Measurements from ENCODE around the gene TACC3. TPM values are rescaled to one million over a fixed set of nuclear protein-coding genes. Genes with fewer than 3 reads are reported as not detected.
A peak's percentile ranks its signal among the peaks of the same experiment; 100 is the strongest.

TACC3 gene
- polyA plus RNA-seq, 1 of the 3 experiments (the other 2 are of a cell fraction), result 49.5 TPM

- TF ChIP-seq, protein P1, sequence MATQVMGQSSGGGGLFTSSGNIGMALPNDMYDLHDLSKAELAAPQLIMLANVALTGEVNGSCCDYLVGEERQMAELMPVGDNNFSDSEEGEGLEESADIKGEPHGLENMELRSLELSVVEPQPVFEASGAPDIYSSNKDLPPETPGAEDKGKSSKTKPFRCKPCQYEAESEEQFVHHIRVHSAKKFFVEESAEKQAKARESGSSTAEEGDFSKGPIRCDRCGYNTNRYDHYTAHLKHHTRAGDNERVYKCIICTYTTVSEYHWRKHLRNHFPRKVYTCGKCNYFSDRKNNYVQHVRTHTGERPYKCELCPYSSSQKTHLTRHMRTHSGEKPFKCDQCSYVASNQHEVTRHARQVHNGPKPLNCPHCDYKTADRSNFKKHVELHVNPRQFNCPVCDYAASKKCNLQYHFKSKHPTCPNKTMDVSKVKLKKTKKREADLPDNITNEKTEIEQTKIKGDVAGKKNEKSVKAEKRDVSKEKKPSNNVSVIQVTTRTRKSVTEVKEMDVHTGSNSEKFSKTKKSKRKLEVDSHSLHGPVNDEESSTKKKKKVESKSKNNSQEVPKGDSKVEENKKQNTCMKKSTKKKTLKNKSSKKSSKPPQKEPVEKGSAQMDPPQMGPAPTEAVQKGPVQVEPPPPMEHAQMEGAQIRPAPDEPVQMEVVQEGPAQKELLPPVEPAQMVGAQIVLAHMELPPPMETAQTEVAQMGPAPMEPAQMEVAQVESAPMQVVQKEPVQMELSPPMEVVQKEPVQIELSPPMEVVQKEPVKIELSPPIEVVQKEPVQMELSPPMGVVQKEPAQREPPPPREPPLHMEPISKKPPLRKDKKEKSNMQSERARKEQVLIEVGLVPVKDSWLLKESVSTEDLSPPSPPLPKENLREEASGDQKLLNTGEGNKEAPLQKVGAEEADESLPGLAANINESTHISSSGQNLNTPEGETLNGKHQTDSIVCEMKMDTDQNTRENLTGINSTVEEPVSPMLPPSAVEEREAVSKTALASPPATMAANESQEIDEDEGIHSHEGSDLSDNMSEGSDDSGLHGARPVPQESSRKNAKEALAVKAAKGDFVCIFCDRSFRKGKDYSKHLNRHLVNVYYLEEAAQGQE (IDR thresholded peaks at IDR 0.05; ENCODE audit: low read depth, low read length), result no peak
- no peak for TF ChIP-seq JUND (IDR thresholded peaks at IDR 0.05)
Measured at GRCh38 chr4:1792832-1793495, 71.6 kb downstream of the TACC3 start, which contains the start of gene FGFR3 (continued).

- Histone ChIP-seq H3F3A (replicated peaks; ENCODE audit: insufficient read depth) (no peaks in the 10 kb centered on the region), H3K36me3 (replicated peaks in 1 of 2; ENCODE audit: control insufficient read depth in 1 of 2, insufficient read depth in 2 of 2, low read length in 1 of 2) (no peaks in the 10 kb centered on the region), H3K4me2 (no peak overlapping the region), H3K27ac (ENCODE audit: low read depth in 2 of 2, low read length in 1 of 2) (no peak overlapping the region), H2AFZ (ENCODE audit: low read depth) (no peak overlapping the region), H3K27me3 (ENCODE audit: insufficient read depth) (peaks cover 12% of the 10 kb centered on the region), H3K9me2 (no peaks in the 10 kb centered on the region), H3K9ac (no peak overlapping the region), H4K20me1 (ENCODE audit: insufficient read depth) (0 out of 2 replicates have a peak, but pooled peaks cover 6% of the 10 kb centered on the region), H3K4me3 (ENCODE audit: low read depth in 2 of 2, low read length in 1 of 2) (peak overlapping the region; percentile 39 to 45; a peak in 3 of 4 replicates), H3K79me2 (ENCODE audit: insufficient read depth) (no peaks in the 10 kb centered on the region), H3K4me1 (ENCODE audit: control insufficient read depth in 1 of 2, insufficient read depth in 2 of 2, low read depth in 1 of 2, low read length in 1 of 2) (peaks cover 0 to 3% of the 10 kb centered on the region in 2 experiments; a peak in 1 of 4 replicates), H3K9me3 (no peaks in the 10 kb centered on the region)
- POLR2A ChIA-PET, result interaction anchor here (0.6 to 1.8 kb wide), 2 partner anchors 16 to 76 kb away, joined by 4 to 6 read pairs; no protein-coding TSS in a partner anchor
- peak; percentile 83 for DNase-seq
- CTCF ChIA-PET, result interaction anchor here (1.4 to 6.4 kb wide), 4 partner anchors 9 to 63 kb away, joined by 5 to 43 read pairs (median 16); partner anchors contain the start of gene LETM1
- no CpG with 5 or more reads among the region's 44 CpGs for WGBS (ENCODE audit: low lambda C conversion rate)
- TF ChIP-seq SIN3A (IDR thresholded peaks at IDR 0.05; ENCODE audit: borderline replicate concordance, low read depth, low read length) (no peak), ELF1 (IDR thresholded peaks at IDR 0.05) (no peak), FOXM1 (IDR thresholded peaks at IDR 0.05; ENCODE audit: low read depth) (no peak)
Measured at GRCh38 chr4:1793496-1793840, 72.1 kb downstream of the TACC3 start.

DNA sequence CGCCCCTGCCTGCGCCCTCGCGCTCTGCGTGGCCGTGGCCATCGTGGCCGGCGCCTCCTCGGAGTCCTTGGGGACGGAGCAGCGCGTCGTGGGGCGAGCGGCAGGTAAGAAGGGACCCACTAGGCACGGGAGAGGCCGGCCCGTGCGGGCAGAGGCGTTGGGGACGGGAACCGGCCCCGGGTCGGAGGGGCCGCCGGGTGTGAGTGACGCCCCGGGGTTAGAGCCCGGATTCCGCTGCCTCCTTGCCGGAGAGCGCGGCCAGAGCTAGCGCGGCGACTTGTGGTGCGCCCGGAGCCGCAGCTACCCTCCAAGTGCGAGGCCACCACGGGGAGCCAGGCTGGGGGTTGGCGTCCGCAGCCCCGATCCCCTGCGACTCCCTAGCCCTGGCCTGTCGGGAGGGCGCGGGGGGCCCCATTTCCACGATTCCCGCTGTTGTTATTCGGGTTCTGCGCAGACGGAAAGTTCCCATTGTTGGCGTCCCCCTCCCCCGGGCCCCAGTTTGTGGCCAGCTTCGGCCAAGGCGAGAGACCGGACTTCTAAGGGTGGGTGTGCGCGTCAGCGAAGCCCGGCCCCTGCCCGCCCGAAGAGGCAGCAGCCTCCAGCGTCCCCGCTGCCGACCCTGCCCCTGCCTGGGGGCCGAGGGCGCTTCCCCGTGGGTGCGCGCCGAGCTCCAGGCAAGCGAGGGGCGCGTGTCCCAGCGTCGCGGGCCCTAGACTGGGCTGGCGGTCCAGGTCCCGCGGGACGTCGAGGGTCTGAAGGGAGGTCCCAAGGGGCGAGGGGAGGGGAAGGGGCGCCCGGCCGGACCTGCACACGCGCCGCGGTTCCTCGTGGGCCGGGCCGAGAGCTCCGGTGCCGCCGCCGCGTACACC lies 72.9 kb downstream of the TACC3 start:
- WGBS (ENCODE audit: low lambda C conversion rate), result 5% methylated on average over 26 of the region's 101 CpGs
- Histone ChIP-seq H3K4me3 (ENCODE audit: low read depth in 2 of 2, low read length in 1 of 2) (peak overlapping the region; percentile 35; a peak in 3 of 4 replicates), H3K4me2 (peak overlapping the region; percentile 67; the same call in 1 of the 2 replicates), H3K9me3 (no peaks in the 10 kb centered on the region), H3K36me3 (replicated peaks in 1 of 2; ENCODE audit: control insufficient read depth in 1 of 2, insufficient read depth in 2 of 2, low read length in 1 of 2) (no peaks in the 10 kb centered on the region), H3K9ac (no peak overlapping the region), H2AFZ (ENCODE audit: low read depth) (no peak overlapping the region), H3K9me2 (no peaks in the 10 kb centered on the region), H3K4me1 (ENCODE audit: control insufficient read depth in 1 of 2, insufficient read depth in 2 of 2, low read depth in 1 of 2, low read length in 1 of 2) (peaks cover 0 to 3% of the 10 kb centered on the region in 2 experiments; a peak in 1 of 4 replicates), H3K27me3 (ENCODE audit: insufficient read depth) (peaks cover 12% of the 10 kb centered on the region), H3K79me2 (ENCODE audit: insufficient read depth) (no peaks in the 10 kb centered on the region), H3K27ac (ENCODE audit: low read depth in 2 of 2, low read length in 1 of 2) (no peak overlapping the region), H4K20me1 (ENCODE audit: insufficient read depth) (0 out of 2 replicates have a peak, but pooled peaks cover 6% of the 10 kb centered on the region), H3F3A (replicated peaks; ENCODE audit: insufficient read depth) (no peaks in the 10 kb centered on the region)
- DNase-seq, result peak; percentile 72
- TF ChIP-seq EZH2phosphoT487 (IDR thresholded peaks at IDR 0.05; ENCODE audit: borderline replicate concordance, low read depth) (peak; percentile 69; the same call in 1 of the 2 replicates), CTCF (IDR thresholded peaks at IDR 0.05) (no peak)
- ChIA-PET POLR2A (no interaction called here), CTCF (interaction anchor here (0.6 to 6.4 kb wide), 9 partner anchors 10 to 104 kb away, joined by 3 to 43 read pairs (median 4); partner anchors contain the start of gene LETM1)

Data from SK-N-SH (cell line).